Left cardiac atrium (tissue), 4 donors: ENCODE data around the gene VAT1L. TPM values are rescaled to one million over a fixed set of nuclear protein-coding genes. Genes with fewer than 3 reads are reported as not detected.

Source experiments
- ATAC-seq, 2 donors: fragments of 200-7000 bp; cut with Tn5 transposase; one replicate each; pipeline ENCODE4 v1.9.1; 2020; ENCODE audit warnings: mild to moderate bottlenecking in 2 of 2, moderate library complexity in 2 of 2
- DNase-seq: peaks from one replicate; pipeline ENCODE4 v3.0.0-alpha.2; 2020
- intact Hi-C, 2 donors: fragments of 100-400 bp; cut with DNase I; formaldehyde crosslinking; loops; one replicate each; pipeline versions ENCODE4 v1.14.1 to v1.15.1; 2022 to 2023
- total RNA-seq, 2 donors: library from RNA; stranded (reverse); fragmentation: NEBNext Ultra II Directional; extraction: Animal tissue kit (Norgen Biotek cat#: 25700); gene quantifications; one replicate each; pipeline ENCODE4 v1.2.1, GENCODE V29; 2021
- donor health status: DM: no; HTN: yes; CAD: no.
- donor health status: DM: no; HTN: yes; CAD: no; lungs with severe emphysema.
- donor health status: DM: yes; HTN: yes; CAD: no.
- donor health status: Dilated cardiomyopathy.

The VAT1L gene
- total RNA-seq, 2 donors from 2014 or later = 7.7 to 14.3 TPM

DNA sequence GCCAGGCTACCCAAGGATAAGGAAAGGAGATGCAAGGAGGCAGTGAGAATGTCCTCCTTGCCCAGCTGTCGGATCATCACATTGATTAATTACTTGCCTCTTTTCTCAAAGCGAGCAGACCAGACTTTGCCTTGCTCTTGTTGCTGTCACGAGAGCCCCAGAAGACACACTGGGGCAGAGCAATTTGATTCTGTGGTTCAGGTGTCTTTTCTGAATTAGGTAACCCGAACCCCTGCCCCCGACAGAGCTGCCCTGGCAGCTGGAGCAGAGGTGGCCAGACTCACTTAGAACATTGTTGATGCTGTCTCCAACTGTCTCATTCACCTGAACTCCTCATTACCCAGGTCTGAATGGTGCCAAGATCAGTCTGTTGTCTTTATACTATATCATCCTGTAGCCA, 34.3 kb downstream of the VAT1L start:
- intact Hi-C loops = no loop called here
- ATAC-seq (peak in 1 of 2 donors; percentile 38), DNase-seq (no peak)

DNA sequence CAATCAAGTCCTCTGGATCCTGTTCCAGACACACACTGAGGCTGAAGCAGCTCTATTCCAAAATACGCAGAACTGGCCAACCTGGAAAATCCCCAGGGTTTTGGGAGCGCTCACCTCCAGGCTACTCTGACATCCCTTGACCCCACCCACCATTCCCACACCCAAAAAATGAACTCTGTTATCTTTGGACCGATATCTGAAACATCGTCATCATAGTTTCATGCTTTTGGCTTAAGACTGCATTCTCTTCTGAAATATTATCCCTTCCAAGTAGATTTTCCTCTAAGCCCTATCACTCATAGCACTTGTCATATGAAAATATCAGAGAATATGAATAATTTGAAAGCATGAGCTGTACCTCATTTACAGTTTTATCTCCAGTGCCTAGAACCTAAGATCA, 34.7 kb downstream of the VAT1L start:
- intact Hi-C loops = no loop called here
- ATAC-seq (peak; percentile 44 to 92), DNase-seq (no peak)

DNA sequence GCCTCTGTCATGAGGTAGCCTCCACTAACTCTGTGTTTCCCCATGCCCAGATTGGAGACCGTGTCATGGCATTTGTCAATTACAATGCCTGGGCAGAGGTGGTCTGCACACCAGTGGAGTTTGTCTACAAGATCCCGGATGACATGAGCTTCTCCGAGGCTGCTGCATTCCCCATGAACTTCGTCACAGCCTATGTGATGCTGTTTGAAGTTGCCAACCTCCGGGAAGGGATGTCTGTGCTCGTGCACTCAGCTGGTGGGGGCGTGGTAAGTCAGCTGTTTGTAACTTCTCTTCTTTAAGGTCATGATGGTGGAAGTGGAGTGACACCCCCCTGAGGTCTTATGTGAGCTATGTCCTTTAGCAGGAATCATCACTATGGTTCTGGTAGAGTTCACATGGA, 36.8 kb downstream of the VAT1L start:
- ATAC-seq = no peak
- intact Hi-C loops = no loop called here
- DNase-seq = no peak

DNA sequence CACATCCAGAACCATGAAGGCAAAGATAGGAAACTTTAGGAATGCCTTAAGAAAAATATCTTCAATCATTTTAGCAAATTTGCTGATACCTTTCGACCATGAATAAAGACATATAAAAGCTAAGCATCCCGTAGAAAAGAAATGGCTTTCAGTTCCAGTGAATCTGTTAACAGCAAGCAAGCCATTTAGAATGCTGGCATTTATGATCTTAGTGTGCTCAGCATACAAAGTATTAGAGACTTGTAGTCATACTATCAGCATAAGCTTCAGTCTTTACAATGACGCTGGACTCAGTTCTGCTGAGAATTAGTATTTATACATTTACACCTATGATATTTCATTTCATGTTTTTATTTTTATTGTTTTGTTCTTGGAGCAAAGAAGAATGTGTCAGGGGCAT, 38.7 kb downstream of the VAT1L start:
- no peak for ATAC-seq
- intact Hi-C loops = no loop called here
- no peak for DNase-seq

DNA sequence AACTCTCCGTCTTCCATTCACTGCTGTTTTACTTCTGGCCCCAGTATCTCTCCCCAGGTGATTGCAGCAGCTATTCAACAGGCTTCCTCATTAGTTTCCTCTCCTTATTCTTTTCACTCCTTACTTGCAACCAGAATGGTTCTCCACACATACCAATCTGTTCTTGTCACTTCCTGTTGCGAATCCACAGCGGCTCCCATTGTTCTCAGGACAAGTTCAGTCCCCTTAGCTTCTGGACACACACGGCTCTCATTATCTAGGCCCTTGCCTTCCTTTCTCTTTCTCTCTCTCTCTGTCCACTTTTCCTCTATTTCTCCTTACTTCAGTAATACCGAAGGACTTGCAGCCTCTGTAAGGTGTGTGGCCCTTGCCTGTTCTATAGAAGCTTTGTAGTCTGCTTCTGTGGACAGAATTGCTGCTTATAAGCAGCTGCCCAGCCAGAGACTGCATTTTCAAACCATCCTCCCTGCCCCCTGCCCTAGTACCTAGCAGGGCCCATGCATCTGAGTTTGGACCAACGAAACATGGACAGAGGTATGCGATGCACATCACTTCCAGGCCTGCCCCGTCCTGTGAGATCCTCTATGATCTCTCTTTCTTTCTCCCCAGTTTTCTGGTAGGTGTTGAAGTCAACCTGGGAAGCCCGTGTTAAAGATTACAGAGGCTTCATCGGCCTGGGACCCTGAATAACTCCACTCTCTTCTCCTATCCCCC, 45.7 kb downstream of the VAT1L start:
- DNase-seq = no peak
- ATAC-seq = peak; percentile 23 to 54
- intact Hi-C loops = no loop called here

DNA sequence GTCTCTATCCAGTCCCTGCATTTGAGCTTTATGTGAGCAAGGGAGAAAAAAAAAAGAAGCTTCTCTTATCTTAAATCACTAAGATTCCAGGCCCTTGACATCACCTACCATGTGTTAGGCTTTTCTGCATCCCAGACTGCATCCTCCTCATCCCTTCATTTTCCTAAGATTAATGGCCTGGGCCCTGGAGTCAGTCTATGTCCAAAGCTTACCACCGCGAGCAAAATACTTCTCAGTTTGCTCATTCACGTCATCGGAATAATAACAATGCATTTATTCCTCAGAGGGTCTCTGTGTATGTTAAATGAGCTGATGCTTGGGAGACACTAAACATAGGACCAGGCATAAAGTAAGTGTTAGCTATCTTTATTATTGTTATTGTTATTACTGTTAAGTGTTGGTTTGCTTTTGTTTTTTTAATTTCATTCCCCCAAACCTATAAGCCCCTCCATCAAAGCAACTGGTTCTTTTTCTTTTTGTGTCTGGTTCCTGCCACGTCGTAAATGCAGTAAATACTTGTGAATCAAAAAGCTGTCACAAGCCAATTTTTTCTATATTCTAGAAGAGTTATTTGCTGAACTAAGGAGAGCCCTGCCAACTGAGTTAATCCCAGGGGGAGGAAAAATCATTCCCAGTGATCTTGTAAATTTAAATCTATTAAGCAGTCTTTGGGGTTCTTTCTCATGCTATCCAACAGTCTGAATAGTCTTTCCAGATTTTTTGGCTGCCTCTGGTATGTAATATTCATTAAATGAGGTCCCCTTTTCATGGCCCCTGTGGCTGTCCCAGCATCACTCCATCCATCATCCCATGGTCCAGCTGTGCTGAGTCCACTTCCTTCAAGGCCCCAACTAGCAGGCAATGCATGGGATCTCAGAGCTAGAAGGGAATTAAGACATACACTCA, 46.5 kb downstream of the VAT1L start:
- DNase-seq (no peak), ATAC-seq (peak in 1 of 2 donors; percentile 90)
- intact Hi-C loops = no loop called here

DNA sequence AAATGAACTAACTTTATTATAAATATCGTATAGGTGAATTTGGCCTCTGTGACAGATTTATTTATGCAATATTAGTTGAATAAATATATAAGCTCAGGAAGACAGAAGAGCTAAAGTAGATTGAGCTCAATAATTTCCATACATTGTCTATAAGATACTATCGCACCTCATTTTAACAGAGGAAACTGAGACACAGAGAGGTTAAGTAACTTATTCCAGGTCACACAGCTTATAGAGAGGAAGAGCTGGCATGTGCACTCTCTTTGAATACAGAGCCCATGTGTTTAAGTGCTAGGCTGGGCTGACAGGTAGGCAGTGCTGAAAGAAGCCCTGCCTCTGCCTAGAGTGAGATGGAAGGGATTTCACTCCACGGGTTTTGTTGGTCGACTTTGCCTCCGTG, 48.4 kb downstream of the VAT1L start:
- intact Hi-C loops = no loop called here
- ATAC-seq (no peak), DNase-seq (no peak)

DNA sequence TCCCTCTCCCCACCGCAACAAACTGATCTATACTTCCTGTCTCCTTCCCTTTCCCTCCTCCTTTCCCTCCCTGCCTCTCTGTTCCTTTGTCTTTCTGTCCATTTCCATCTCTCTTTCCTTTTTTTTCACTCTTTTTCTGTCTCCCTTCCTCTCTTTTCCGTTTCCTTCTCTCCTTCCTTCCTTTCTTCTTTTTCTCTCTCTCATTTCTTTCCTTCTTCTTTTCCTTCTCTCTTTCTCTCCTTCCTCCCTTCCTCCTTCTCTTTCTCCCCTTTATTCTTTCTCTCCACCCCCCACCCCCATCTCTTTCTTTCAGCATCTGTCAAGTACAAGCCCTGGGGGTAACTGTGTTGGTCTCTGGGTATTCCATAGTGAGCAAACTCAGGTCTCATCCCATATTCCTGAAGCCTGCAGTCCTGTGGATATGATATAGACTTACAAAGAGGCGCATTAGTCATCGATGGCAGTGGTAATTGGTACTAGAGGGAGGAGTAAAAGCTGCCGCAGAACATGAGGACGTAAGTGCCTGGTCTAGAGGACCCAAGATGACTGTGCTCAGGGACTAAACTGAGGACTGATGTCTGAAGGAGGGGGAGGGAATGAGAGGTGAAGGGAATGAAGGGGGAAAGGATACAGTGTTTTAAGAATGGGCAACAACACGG, 50.4 kb downstream of the VAT1L start:
- DNase-seq (no peak), ATAC-seq (no peak)
- intact Hi-C loops = no loop called here

DNA sequence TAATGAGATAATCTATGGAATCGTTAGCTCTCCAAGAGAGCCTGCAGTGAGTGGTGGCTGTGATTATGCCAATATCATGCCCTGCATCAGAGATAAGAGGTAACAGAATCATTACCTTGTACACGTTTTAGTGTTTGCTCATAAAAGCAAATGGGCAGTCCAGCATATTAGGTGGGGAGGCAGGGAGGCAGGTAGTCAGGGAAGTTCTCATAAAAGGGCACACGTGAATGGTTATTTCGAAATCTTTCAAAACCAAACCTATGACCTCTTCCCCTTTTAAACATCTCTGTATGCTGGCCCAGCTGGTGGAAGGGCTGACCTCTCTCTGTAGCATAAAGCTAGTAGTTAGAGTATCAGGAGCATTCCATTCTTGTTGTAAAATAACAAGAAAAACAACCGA, 51.7 kb downstream of the VAT1L start:
- intact Hi-C loops = no loop called here
- DNase-seq (no peak), ATAC-seq (no peak)

DNA sequence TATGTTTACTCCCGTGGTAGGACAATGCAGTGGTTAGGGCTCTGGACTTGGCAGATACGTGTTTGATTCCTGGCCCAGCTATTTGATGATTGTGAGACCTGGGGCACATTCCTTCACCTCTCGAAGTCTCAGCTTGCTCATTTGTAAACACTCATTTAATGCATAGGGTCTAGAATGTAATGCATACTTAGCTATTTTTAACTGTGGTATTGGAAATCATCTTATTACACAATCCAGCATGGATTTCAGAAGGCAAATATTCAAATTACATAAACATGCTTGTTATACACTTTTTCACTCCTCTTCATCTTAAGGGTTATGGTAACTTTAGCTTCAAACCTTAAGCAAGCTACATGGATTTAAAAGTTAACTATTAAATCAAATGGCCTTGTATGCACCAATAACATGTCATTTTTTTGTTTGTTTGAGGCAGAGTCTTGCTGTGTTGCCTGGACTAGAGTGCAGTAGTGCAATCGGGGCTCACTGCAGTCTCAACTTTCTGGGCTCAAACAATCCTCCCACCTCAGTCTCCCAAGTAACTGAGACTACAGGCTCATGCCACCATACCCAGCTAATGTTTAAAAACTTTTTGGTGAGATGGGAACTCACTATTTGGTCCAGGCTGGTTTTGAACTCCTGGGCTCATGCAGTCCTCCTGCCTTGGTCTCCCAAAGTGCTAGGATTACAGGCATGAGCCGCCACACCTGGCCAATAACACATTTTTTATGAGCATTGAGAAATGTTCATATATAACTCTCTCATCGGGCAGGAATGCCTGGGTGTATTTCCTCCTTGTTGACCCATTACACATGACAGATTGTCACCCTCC, 52.5 kb downstream of the VAT1L start:
- intact Hi-C loops = no loop called here
- DNase-seq (no peak), ATAC-seq (no peak)

DNA sequence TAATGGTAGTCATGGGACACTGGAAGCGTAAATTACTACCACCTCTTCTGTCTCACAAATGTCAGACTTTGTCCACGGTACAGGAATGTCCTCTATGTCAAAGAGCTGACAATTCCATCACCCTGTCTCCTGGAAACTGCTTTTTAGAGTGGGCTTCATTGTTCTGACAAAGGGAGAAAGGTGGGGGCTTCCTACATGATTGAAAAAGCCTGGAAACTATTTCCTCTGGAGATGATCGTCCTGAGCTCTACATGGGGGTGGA, 53.1 kb downstream of the VAT1L start:
- no peak for DNase-seq
- ATAC-seq = no peak
- intact Hi-C loops = no loop called here

DNA sequence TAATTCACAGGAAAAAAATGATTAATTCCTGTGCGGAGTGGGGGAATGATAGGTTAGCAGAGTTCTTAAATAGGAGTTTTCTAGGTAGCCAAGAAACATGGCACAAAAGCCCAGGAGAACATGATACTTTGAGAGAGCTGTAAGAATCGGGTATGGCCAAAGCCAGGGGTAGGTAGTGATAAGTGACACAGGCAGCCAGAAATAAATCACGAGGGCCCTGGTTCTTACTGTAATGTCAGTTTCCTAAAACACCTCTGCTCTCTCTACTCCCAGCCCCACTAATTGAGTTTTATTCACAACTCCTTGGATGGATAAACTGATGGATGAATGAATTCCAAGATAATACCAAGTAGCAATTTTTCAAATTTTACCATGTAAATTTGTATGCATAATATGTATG, 54.1 kb downstream of the VAT1L start:
- ATAC-seq (peak in 1 of 2 donors; percentile 39), DNase-seq (no peak)
- intact Hi-C loops = no loop called here

DNA sequence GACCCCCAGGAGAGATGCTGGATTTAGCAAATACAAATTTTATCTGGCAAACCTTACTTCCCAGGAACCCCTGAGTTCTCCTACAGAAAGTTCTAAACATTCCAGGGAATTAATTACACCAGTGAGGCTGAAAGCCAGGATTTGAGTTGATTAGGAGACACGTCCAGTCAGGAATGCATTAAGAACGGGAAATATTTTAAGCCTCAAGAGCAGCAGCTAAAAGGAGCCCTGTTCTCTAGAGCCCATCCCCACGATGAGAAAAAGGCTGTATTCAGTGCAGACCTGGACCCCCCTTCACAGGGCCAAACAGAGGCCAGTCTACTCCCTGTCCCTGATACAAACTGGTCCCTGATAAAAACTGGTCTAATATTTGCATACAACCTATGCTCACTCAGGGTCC, 55.0 kb downstream of the VAT1L start:
- DNase-seq (no peak), ATAC-seq (no peak)
- intact Hi-C loops = no loop called here

DNA sequence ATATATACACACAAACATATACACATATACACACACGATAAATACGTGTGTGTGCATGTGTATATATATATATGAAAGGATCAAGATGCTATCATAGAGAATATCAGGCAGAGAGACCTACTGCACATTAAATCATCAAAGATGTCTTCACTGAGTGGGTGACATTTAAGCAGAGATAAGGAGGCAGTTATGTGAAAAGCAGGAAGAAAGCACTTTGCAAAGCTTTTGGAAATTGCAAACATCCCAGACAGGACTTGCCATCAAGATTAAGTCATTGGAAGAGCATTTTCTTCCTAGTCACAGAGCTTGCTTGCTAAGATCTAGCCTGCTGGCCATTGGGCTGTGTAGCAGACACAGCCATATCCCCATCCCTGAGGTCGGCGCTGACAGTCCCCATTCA, 56.4 kb downstream of the VAT1L start:
- ATAC-seq = no peak
- intact Hi-C loops = no loop called here
- DNase-seq = no peak

DNA sequence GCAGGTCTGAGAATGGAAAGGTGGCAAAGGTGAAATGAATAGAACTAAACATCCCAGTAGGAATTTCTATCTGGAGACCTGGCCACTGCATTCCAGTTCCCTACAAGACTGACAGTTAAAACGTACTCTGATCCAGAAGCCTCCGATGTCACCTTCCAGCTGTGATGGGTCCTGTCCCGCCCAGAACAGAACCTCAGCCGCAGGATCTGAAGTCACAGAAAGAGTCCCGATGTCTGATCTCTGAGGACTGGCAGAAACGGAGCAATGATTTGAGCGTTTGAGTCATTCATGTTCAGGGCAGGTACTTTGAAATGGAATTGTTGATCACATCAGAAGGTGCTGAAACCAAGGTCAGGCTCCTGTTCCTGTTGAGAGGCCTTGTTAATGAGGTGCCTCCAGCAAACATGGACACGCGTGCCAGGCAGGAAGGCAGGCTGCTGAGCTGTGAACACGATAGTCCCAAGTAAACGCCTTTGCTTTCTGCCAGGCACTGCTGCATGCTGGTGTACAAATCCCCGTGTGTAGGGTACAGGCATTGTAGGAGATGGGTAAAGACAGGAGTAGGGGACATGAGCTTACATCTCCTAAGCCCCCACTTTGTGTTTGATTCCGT, 61.4 kb downstream of the VAT1L start:
- DNase-seq (no peak), ATAC-seq (peak; percentile 39 to 68)
- intact Hi-C loops = no loop called here

DNA sequence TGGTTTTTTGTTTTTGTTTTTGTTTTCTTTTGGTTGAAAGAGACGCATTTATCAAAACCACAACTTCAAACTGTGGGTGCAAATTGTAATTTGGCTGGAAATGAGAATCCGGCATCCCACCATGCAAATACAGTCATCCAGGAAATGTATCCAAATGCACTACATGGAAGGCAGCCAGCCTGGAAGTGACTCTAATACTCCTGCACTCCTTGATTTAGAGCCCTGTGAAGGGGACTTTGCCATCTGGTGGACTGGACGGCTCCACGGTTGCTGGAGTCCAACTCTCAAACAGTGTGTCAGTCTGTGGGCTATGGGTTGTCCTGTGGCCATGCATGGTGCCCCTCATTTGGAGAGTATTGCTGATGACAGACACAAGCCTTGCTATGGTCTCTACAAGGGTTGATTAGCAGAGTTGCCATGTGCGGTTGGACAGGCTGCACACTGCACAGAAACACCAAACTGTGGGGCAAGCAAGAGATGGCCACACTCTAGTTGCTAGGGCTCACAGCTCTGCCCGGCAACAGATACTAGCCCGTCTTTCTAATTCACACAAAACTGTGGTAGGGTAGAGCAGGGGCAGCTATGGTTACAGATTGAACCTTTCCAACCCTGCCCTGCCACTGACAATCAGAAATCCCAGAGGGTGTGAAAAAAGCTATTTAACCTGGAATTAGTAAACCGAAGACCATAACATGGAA, 62.4 kb downstream of the VAT1L start:
- intact Hi-C loops = no loop called here
- ATAC-seq = no peak
- no peak for DNase-seq

DNA sequence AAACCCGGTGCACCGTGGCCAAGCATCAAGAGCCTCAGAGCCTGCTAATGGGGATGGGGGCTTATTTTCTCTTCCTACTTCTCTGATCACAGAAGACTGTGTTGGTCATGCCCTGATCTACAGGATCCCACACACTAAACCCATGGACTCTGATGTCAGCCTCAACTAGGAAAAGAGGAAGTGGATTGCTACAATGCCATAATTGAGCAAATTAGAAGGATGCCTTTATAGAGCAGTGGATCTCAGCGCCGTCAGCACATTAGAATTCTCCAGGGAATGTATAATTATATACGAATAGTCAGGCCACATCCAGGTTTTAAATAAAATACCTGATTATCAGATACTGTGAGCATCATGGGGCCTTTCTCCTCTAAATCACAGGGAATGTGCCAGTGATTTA, 64.8 kb downstream of the VAT1L start:
- ATAC-seq (no peak), DNase-seq (no peak)
- intact Hi-C loops = no loop called here

DNA sequence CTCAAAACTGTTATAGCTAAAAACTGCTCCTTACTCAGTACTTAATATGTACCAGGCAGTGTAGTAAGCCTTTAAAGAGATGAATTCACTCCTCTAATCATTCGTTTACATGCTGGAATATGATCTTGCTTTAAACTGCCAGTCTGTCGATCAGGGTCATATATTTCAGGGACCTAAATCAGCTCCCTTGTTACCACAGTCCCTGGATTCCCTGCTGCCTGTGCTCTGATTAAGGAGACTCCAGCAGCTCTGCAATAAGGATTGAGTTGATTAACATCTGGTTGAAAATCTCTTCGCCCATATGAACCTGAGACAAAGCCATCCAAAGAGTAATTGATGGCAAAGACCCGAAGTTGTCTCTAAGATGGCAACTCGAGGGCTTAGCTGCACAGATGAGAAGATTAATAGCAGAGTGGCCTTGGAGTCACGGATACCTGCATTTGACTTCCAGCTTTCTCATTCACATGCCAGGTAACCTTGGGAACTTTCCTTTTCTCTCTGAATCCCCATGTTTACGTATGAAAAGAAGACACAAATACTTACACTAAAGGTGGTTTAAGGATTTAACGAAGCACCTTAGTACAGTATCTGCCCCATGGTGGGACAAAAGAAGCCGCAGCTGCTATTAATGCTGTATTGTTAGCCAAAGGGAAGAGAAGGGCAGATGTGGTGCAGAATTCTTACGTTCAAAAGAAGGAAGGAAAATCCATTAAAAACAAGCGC, 68.2 kb downstream of the VAT1L start:
- DNase-seq (no peak), ATAC-seq (no peak)
- intact Hi-C loops = no loop called here
